Peyer's patch (tissue), 4 donors: Measurements from ENCODE around the gene MMP8. TPM values are rescaled to one million over a fixed set of nuclear protein-coding genes. Genes with fewer than 3 reads are reported as not detected.

Experiments
- DNase-seq, 3 donors: peaks; one replicate each; pipeline ENCODE4 v3.0.0-alpha.2; 2017 to 2019
- H3K27ac ChIP-seq, 4 donors: fragments of 200-600 bp; sonication (generic); one replicate each; pipeline ENCODE4 v1.5.1; 2016 to 2019
- H3K27me3 ChIP-seq, 2 donors: fragments of 200-600 bp; sonication (generic); one replicate each; pipeline ENCODE4 v1.5.1; 2019
- H3K36me3 ChIP-seq, 3 donors: fragments of 200-600 bp; sonication (generic); one replicate each; pipeline ENCODE4 v1.5.1; 2016 to 2019
- H3K4me1 ChIP-seq, 4 donors: fragments of 200-600 bp; sonication (generic); one replicate each; pipeline ENCODE4 v1.5.1; 2016 to 2019
- H3K4me3 ChIP-seq, 4 donors: fragments of 200-600 bp; sonication (generic); 1 replicate in 3 of 4; 2 replicates in 1 of 4; pipeline ENCODE4 v1.5.1; 2016 to 2019; ENCODE audit warnings: mild to moderate bottlenecking in 1 of 4
- H3K9me3 ChIP-seq, 4 donors: fragments of 200-600 bp; sonication (generic); one replicate each; pipeline ENCODE4 v1.5.1; 2016 to 2019; ENCODE audit warnings: mild to moderate bottlenecking in 1 of 4
- POLR2A ChIP-seq, 2 donors: fragments of 450-650 bp; IDR thresholded peaks; one replicate each; pipeline ENCODE4 v1.5.1; 2017; ENCODE audit warnings: antibody characterized with exemption in 2 of 2, mild to moderate bottlenecking in 2 of 2, moderate library complexity in 2 of 2
- total RNA-seq, 4 donors: library from RNA; depleted of rRNA; stranded (reverse); fragments of >200 nt; gene quantifications; one replicate each; pipeline ENCODE4 v1.1.0, GENCODE V29; 2016
- TF ChIP-seq, protein P1 (sequence below), 6 experiments: fragments of 450-650 bp in 4 of 6; fragments of 200-600 bp in 2 of 6; sonication (generic) in 1 of 6; IDR thresholded peaks; one replicate each; pipeline ENCODE4 v1.5.1; 2017 to 2019; ENCODE audit warnings: antibody characterized with exemption in 6 of 6, mild to moderate bottlenecking in 3 of 6, moderate library complexity in 1 of 6

MMP8 gene
- total RNA-seq, 4 donors from 2014 or later: not detected

DNA sequence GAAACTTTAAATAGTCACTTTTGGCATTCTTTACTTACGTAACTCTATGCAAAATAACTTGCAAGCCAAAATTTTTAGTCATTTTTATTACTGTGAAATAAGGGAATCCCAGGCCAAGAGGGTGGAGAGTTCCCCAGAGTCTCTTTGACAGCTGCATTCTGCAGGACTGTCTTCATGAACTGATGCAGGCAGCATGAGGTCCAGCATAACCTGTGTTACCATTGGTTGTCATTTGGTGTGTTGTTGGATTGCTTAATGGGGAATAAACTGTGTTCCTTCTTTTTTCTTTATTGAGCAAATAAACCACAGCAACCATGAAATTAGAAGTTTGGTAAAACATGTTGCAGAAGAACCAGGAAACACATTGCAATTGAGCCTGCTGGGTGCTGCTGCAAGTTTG is 43.8 kb downstream of the MMP8 start:
- Histone ChIP-seq H3K27ac (no peak overlapping the region), H3K27me3 (no peaks in the 10 kb centered on the region), H3K36me3 (no peaks in the 10 kb centered on the region), H3K9me3 (no peaks in the 10 kb centered on the region), H3K4me3 (no peak overlapping the region), H3K4me1 (no peaks in the 10 kb centered on the region)
- no peak for DNase-seq
- no peak for TF ChIP-seq POLR2A (IDR thresholded peaks at IDR 0.05)
- TF ChIP-seq, protein P1, sequence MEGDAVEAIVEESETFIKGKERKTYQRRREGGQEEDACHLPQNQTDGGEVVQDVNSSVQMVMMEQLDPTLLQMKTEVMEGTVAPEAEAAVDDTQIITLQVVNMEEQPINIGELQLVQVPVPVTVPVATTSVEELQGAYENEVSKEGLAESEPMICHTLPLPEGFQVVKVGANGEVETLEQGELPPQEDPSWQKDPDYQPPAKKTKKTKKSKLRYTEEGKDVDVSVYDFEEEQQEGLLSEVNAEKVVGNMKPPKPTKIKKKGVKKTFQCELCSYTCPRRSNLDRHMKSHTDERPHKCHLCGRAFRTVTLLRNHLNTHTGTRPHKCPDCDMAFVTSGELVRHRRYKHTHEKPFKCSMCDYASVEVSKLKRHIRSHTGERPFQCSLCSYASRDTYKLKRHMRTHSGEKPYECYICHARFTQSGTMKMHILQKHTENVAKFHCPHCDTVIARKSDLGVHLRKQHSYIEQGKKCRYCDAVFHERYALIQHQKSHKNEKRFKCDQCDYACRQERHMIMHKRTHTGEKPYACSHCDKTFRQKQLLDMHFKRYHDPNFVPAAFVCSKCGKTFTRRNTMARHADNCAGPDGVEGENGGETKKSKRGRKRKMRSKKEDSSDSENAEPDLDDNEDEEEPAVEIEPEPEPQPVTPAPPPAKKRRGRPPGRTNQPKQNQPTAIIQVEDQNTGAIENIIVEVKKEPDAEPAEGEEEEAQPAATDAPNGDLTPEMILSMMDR (IDR thresholded peaks at IDR 0.05): no peak

DNA sequence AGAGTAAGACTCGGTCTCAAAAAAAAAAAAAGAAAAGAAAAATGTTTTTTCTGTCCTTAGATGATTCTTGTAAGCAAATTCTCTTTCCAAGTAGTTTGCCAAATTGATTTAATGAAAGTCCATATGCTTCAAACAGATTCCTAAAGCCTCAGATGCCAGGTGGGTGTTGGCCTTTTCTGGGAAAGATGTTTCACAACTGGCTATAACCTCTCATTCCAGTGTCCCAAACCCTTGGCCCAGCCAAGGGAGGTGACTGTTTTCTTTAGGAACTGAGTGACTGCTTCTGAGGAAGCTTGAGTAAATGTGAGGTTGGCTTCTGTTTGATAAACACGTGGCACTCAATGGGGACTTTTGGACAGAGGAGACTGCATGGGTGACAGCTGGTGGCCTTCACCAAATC is 46.7 kb downstream of the MMP8 start:
- no peaks in the 10 kb centered on the region for H3K9me3 ChIP-seq
- no peaks in the 10 kb centered on the region for H3K36me3 ChIP-seq
- no peak for TF ChIP-seq POLR2A (IDR thresholded peaks at IDR 0.05)
- TF ChIP-seq, protein P1 (IDR thresholded peaks at IDR 0.05): no peak
- no peak overlapping the region for H3K4me3 ChIP-seq
- no peak overlapping the region for H3K27ac ChIP-seq
- no peaks in the 10 kb centered on the region for H3K4me1 ChIP-seq
- H3K27me3 ChIP-seq: no peaks in the 10 kb centered on the region
- no peak for DNase-seq

DNA sequence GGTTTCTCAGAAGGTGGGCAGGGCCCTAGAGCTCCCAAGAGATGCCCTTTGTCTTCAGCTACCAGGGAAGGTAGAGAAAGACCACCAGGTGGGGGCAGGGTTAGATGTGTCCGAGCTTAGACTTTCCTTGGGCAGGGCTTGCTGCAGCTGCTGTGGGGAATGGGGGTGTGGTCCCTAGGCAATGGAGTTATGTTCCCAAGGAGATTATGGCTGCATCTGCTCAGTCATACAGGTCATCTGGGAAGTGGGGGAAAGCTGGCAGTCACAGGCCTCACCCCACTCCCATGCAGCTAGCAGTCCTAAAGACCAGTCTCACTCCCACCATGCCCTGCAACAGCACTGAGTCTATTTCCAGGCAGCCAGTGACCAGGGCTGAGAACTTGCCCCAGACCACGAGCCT is 48.7 kb downstream of the MMP8 start:
- Histone ChIP-seq H3K27me3 (no peaks in the 10 kb centered on the region), H3K9me3 (no peaks in the 10 kb centered on the region), H3K27ac (no peak overlapping the region), H3K4me3 (no peak overlapping the region), H3K36me3 (no peaks in the 10 kb centered on the region), H3K4me1 (no peaks in the 10 kb centered on the region)
- DNase-seq: no peak
- TF ChIP-seq, protein P1 (IDR thresholded peaks at IDR 0.05): no peak
- TF ChIP-seq POLR2A (IDR thresholded peaks at IDR 0.05): no peak

DNA sequence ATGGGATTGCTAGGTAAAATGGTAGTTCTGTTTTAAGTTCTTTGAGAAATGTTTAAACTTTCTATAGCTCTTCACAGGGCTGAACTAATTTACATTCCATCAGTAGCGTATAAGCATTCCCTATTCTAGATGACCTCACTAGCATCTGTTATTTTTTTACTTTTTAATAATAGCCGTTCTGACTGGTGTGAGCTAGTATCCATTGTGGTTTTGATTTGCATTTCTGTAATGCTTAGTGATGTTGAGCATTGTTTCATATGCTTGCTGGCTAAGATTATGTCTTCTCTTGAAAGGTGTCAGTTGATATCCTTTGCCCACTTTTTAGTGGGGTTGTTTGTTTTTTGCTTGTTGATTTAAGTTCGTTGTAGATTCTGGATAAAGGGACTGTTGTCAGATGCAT is 55.1 kb downstream of the MMP8 start:
- no peaks in the 10 kb centered on the region for H3K36me3 ChIP-seq
- H3K27me3 ChIP-seq: no peaks in the 10 kb centered on the region
- TF ChIP-seq, protein P1 (IDR thresholded peaks at IDR 0.05): no peak
- no peak for TF ChIP-seq POLR2A (IDR thresholded peaks at IDR 0.05)
- no peaks in the 10 kb centered on the region for H3K4me1 ChIP-seq
- DNase-seq: no peak
- no peaks in the 10 kb centered on the region for H3K9me3 ChIP-seq
- H3K27ac ChIP-seq: no peak overlapping the region
- no peak overlapping the region for H3K4me3 ChIP-seq

DNA sequence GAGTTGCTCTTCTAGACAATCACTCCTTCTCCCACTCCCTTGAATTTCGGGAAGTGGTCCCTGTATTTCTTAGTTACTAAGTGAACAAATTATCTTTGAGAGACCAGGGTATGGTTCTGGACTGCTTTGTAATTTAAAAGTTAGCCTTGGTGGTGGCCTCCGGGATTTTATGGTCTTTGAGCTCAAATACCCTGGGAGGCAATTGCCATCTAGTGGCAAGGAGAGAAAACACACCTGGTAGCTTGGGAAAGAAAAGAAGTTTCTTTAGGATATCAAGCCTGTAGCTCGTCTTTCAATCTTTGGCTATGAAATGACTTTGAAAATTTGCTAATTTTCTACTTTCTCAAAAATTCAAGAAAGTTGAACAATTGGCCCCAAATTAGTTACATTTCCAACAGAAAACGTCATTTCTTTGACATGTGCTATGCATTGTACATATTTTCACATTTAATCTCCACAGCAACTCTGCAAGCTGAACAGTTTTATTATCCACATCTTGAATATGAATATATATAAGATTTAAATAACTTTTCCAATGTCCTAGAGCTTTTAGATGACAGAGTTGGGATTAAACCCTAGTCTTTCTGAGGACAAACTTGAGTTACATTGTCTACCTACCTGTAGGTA is 58.3 kb downstream of the MMP8 start:
- no peak overlapping the region for H3K4me3 ChIP-seq
- H3K27ac ChIP-seq: no peak overlapping the region
- TF ChIP-seq POLR2A (IDR thresholded peaks at IDR 0.05): no peak
- TF ChIP-seq, protein P1 (IDR thresholded peaks at IDR 0.05): peak; percentile 38 to 95 (median 82)
- no peaks in the 10 kb centered on the region for H3K9me3 ChIP-seq
- peak in 1 of 3 donors; percentile 56 for DNase-seq
- H3K27me3 ChIP-seq: no peaks in the 10 kb centered on the region
- H3K4me1 ChIP-seq: no peaks in the 10 kb centered on the region
- no peaks in the 10 kb centered on the region for H3K36me3 ChIP-seq
